Spleen (tissue), 7 donors: ENCODE data around the gene CFAP97D1.

Experiments used
- POLR2A ChIP-seq, 3 donors: fragments of 450-650 bp; IDR thresholded peaks; one replicate each; pipeline ENCODE4 v1.5.1; 2017; ENCODE audit warnings: antibody characterized with exemption in 3 of 3, mild to moderate bottlenecking in 1 of 3
- POLR2AphosphoS5 ChIP-seq, 3 donors: sonication (generic); formaldehyde crosslinking; IDR thresholded peaks; one replicate each; pipeline ENCODE4 v1.5.1; 2017; ENCODE audit warnings: antibody characterized with exemption in 3 of 3
- TF ChIP-seq, protein P1 (sequence below), 11 experiments: fragments of 200-600 bp in 7 of 11; fragments of 450-650 bp in 4 of 11; sonication (generic) in 4 of 11; IDR thresholded peaks in 8 of 11; conservative IDR thresholded peaks in 3 of 11; 1 replicate in 7 of 11; 2 replicates in 4 of 11; pipeline versions ENCODE4 v1.4.0 to v1.8.0; 2016 to 2021; ENCODE audit warnings: antibody characterized with exemption in 11 of 11, inconsistent platforms in 4 of 11, mild to moderate bottlenecking in 1 of 11
- donor health status: DM: no; HTN: no; CAD: no; lungs with moderate emphysema.
- donor health status: DM: no; HTN: no; CAD: no.
- donor health status: DM: no; HTN: no; CAD: no.

DNA sequence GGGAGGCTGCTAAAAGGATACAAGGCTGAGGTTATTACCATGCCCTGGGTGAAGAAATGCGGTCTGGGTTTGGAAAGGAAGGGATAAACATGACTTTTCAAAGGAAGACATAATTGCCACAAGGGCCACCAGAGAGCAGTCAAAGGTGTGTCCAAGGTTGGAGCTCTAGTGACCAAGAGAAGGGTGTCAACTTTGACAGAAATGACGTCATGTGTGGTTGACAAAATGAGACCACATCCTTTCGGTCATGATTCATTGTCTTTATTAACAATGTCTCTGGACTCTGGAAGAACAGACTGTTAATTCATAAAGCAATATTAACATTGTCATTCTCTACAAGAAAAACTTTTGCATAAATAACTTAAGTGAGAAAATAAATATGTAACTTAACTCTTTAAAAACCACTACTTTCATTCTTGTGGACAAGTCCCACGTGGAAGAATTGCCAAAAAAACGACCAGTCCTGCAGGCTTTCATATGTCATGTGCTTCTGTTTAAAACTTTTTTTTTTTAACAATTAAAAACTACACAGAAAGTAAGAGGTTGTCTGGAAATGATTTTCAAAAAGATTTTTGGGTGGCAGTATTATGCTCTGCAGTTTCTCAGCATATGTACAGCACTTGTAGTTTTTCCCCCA, 26.6 kb upstream of the CFAP97D1 start:
- TF ChIP-seq, protein P1, sequence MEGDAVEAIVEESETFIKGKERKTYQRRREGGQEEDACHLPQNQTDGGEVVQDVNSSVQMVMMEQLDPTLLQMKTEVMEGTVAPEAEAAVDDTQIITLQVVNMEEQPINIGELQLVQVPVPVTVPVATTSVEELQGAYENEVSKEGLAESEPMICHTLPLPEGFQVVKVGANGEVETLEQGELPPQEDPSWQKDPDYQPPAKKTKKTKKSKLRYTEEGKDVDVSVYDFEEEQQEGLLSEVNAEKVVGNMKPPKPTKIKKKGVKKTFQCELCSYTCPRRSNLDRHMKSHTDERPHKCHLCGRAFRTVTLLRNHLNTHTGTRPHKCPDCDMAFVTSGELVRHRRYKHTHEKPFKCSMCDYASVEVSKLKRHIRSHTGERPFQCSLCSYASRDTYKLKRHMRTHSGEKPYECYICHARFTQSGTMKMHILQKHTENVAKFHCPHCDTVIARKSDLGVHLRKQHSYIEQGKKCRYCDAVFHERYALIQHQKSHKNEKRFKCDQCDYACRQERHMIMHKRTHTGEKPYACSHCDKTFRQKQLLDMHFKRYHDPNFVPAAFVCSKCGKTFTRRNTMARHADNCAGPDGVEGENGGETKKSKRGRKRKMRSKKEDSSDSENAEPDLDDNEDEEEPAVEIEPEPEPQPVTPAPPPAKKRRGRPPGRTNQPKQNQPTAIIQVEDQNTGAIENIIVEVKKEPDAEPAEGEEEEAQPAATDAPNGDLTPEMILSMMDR (IDR thresholded peaks at IDR 0.05 in 8 of 11, conservative IDR thresholded peaks at IDR 0.05 in 3 of 11) = no peak
- TF ChIP-seq POLR2A (IDR thresholded peaks at IDR 0.05) = no peak
- no peak for TF ChIP-seq POLR2AphosphoS5 (IDR thresholded peaks at IDR 0.05)
